Measurements from ENCODE around the gene POU4F1.
"Not testable (repeated sequence)": the region's sequence is repeated elsewhere in the genome, so short reads cannot be mapped to it uniquely, and the experiment has no call there.

The POU4F1 gene, protein sequence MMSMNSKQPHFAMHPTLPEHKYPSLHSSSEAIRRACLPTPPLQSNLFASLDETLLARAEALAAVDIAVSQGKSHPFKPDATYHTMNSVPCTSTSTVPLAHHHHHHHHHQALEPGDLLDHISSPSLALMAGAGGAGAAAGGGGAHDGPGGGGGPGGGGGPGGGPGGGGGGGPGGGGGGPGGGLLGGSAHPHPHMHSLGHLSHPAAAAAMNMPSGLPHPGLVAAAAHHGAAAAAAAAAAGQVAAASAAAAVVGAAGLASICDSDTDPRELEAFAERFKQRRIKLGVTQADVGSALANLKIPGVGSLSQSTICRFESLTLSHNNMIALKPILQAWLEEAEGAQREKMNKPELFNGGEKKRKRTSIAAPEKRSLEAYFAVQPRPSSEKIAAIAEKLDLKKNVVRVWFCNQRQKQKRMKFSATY

GRCh38 chr13:78603240-78603957, at the start of gene POU4F1:
POU4F1 (minus strand) TSS chr13:78603552; CDS start chr13:78603326, 226 bp downstream.
- peak; percentile 55 for DNase-seq

- DNase-seq, result no peak
Observed at GRCh38 chr13:78652651-78653050, 49.3 kb upstream of the POU4F1 start.

DNA sequence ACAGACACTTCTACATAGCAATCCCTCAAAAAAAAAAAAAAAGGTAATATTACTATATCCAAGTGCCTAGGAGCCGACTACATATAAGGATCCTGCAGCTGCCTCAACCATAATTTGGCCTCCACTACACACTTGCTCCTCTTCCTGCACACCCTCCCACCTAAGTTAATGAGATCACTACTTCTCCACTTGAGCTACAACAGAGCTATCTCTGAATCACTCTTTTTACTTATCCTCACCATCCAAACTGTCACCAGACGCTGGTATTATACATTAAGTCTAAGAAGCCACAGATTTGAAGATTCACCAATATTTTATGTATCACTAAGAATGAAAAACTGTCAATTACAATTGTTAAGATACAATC, 47.3 kb upstream of the POU4F1 start:
- DNase-seq, result no peak

DNA sequence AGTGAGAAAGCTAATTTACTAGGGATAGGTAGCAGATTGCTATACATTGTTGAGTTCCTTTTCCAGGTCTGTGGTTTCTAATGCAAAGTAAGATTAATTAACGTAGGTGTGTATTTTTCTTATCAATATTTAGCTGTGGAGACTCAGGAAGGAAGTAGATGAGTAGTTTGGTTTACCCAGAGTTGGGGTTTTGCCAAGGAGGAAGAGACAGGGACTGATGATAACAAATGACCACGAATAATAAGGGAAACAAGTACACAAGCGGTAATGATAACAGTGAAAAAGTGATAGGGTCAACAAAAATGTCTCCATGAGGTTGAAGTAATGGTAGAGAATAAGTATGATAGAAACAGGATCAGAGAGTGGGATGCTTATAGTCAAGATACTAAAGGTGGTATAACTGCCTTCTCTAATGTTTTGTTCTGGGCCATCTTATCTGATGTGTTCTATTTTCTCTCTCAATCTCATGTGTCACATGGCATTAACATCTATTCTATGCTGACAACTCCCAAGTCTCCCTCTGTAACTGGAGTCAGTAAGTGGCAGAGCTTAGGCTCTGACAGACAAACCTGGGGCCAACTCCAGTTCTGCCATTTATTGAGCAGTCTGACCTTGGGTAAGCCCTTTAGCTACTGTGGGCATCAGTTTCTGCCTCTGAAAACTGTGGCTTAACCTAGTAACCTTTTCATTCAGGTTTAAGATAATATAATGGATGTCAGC, 46.8 kb upstream of the POU4F1 start:
- DNase-seq, result no peak

GRCh38 chr13:78647109-78647678, 43.8 kb upstream of the POU4F1 start:
- not testable (repeated sequence) for DNase-seq

DNA sequence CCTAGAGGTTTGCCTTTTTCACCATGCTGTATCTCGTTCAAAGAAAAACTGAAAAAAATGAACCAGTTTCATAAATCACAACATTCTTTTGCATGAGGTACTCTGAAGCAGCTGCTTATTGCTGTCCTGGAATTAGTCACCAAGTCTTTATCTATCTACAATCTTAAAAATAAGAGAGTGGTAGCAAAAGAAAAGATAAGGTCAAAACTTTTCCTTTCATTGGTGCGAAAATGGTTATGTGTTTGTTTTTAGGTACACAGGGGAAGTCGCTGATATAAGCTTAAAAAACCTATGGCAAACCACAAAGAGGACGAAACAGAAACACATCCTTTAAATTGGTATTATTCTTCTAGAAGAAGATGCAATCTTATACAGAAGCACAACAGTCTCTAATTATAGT, 34.9 kb upstream of the POU4F1 start:
- DNase-seq, result no peak

DNA sequence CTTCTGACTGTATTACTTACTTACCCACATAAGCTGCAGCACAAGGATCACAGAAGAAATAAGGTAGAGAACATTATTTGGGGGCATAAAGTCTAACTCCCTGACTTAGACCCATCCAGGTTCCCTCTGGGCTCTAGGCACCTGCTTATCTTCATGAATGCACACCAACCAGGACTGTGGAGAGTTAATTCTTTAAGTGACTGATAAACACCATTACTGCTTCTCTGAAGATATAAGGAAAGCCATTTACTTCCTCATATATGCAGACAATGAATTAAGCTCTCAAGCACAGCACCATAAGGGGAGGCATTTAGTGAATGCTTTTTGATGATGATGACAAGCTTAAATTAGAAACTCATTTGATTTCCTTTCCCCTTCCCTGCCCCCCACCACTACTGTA, 33.1 kb upstream of the POU4F1 start:
- no peak for DNase-seq

DNA sequence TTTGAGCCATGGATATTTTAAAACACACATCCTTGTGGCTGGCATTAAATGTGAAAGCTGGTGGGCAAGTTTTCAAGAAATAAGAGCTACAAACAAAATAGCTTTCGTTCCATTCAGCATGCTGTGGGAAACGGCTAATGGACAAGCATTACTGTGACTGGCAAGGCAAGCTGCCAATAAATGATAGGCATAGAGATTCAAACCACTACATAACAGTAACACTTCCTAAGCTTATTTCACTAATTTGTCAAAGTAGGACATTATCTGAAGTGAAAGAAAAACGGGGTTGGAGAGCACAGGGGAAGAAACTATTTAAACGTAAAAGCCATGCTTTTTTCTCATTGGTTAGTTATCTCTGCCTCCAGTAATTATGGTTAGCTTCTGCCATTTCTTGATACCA, 29.6 kb upstream of the POU4F1 start:
- no peak for DNase-seq

GRCh38 chr13:78631077-78631476, 27.7 kb upstream of the POU4F1 start:
- DNase-seq, result no peak

- DNase-seq, result no peak
Observed at GRCh38 chr13:78630511-78630910, 27.2 kb upstream of the POU4F1 start.

DNA sequence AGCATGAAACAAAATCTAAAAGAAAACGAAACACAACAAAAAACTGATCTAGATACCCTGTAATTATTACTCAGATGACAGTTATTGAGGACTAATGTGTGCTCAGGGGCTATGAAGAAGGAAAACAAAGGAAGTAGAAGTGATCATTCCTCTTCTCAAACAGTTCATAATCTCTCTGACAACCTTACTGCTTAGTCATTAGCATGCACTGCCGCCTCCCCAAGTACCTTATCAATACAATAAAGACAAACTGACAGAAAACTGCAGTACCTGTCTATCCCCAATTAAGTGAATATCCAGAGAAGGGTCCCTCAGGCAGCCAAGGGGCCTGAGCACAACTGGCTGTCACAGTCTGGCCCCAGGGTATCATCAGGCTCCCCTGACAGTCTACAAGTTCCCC, 22.0 kb upstream of the POU4F1 start:
- no peak for DNase-seq

DNA sequence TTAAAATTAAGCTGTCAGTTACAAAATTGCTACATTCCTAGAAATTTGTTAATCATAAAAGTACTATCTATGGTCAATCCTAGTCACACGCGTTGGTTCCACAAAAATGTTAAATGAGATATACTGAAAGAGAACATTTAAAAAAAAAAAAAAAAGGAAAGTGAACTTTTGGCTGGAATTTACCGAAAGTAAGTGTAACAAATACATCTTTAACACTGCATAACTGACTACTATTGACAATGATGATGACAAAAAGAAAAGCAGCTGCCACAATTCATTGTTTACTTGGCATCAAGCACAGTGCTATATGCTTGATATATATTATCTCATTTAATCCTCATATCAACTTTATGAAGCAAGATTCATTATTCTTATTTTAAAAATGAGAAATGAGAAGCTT, 19.8 kb upstream of the POU4F1 start:
- DNase-seq, result no peak

GRCh38 chr13:78620936-78621470, 17.7 kb upstream of the POU4F1 start:
- DNase-seq, result no peak

DNA sequence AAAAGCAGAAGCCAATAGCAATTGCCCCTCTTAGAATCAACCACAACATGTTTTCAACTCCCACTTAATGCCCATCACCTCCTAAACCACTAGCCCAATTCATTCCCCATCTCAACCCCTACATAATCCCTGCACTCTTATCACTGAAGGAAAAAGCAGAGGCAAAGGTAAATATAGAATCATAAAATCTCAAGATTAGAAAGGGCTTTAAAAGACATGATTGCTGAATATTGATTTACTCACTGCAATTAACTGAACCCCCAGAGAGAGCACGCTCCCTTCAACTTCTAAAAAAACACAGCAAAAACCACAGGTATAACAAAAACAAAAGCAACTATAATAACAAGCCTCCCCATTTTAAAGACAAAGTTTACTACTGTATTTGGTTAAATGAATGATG, 15.1 kb upstream of the POU4F1 start:
- DNase-seq, result no peak

DNA sequence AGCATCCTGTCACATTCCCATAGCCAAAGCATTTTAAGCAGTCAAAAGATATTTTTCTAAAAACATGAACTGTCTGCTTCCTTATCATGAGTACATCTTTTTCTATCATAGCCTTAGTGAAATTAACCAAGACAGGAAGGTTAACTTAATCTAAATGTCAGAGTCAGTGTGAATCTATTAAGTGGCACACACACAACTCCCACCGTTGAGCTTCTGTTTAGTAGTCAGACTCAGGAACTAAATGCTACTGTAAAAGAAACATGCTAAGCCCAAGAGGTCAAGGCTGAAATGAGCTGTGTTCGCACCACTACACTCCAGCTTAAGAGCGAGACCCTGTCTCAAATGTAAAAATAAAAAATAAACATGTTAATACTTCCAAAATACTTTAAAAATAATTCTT, 7.7 kb upstream of the POU4F1 start:
- DNase-seq, result no peak

- DNase-seq, result no peak
Observed at GRCh38 chr13:78610381-78610883, 7.1 kb upstream of the POU4F1 start.

DNA sequence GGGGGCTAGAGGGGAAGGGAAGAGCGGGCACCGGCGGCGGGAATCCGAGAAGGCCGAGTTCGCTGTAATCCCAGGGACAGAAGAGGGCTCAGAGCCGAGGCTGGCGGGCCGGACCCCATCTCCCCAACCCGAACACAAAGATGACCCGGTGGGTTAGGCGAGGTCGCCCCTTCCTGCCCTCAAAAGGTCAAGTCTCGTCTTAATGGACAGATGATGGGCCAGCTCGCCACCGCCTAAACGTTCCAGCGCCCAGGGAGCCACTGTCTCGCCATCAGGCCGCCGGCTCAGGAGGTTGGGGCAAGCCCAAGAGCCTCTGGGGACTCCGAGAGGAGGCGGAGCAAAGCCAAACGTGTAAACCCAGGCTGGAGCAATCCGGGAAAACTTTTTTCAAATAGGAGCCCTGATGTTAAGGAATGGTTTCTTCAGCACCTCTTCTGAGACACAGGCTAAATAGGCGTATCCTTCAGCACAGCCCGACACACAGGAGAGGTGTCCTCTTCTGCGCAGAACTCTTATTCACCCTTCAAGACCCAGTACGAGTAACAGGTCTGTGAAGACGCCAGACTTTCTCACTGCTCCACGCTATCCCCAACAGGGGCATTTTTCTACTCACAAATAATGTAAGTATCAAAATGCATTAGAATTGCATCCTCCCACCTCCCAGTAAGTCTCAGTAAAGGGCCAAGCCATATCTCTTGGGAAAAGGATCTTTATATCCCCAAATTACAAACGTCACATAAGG, 6.3 kb upstream of the POU4F1 start:
- DNase-seq, result no peak

DNA sequence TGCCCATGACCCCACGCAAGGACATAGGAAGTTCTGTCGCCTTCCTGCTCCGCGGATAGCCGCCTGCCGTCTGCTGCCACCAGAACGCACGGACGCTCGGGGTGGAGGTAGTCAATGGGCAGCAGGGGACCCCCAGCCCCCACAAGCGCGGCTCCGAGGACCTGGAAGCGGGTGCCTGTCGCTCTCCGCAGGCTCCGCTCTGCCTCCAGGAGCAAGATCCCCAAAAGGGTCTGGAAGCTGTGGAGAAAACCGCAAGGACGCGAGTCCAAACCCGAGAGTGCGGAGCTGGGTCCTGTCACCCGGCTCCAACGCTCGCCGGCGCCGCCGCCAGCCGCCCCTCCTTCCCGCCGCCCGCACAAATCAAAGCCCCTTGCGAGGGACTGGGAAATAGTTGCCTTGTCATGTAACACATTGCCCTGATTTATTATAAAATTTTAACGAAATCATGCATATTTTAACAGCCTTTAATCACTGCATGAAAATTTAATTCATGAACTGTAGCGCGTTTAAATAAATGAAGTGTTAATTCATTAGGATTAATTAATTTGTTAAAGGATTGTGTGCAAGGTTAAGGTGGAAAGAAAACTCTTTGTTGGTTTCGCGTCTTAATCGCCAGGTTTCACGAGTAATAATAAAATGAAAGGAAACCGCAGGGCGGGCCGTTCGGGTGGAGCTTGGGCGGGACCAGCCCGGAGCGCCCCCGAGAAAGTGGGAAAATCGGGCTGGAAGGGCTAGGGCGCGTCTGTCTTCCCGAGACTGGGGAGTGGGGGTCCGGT, 5.5 kb upstream of the POU4F1 start:
- no peak for DNase-seq

GRCh38 chr13:78608252-78608687, 4.9 kb upstream of the POU4F1 start:
- no peak for DNase-seq

GRCh38 chr13:78607409-78608251, 4.3 kb upstream of the POU4F1 start:
- DNase-seq, result no peak
